Endothelial cell of umbilical vein (primary cell): Measurements from ENCODE around the gene GPATCH11. TPM values are rescaled to one million over a fixed set of nuclear protein-coding genes. Genes with fewer than 3 reads are reported as not detected.

Experiments used
- BruUV-seq: library from RNA; stranded (reverse); fragments of 400-500 nt; replicated peaks from 2 replicates; lab custom pipeline; 2021; lab: Mats Ljungman, UMichigan
- CTCF ChIA-PET: fragments of 300-600, 350-600 bp; sonication (Branson Sonifier 250); formaldehyde crosslinking; loops from one replicate; lab custom pipeline; 2021; ENCODE audit warnings: antibody characterized with exemption, inconsistent platforms; lab: Charles Lee
- POLR2A ChIA-PET: fragments of 300-600, 350-600 bp; sonication (Branson Sonifier 250); formaldehyde crosslinking; loops from one replicate; lab custom pipeline; 2021; ENCODE audit warnings: antibody characterized with exemption, inconsistent platforms; lab: Charles Lee
- DNase-seq: peaks from one replicate; pipeline ENCODE4 v3.0.0-alpha.2; 2011; ENCODE audit warnings: low read depth, low spot score
- FAIRE-seq: peaks from 2 replicates; lab custom pipeline; 2011; peaks lifted over from hg19 to GRCh38; lab: Jason Lieb, UNC
- H2AFZ ChIP-seq: 2 replicates; pipeline ENCODE4 v1.6.0; 2012; ENCODE audit warnings: low read depth, low read length, control low read depth, inconsistent platforms
- H3K27ac ChIP-seq: 2 replicates; pipeline ENCODE4 v1.5.1; 2011; ENCODE audit warnings: low read depth, mild to moderate bottlenecking, control low read depth, low read length, moderate library complexity; ENCODE audit not compliant: insufficient read depth
- H3K27me3 ChIP-seq, 2 experiments: 2 replicates each; pipeline versions ENCODE4 v1.6.0 to v1.6.1; 2011; ENCODE audit warnings: low read length in 2 of 2, mixed read lengths in 1 of 2; ENCODE audit not compliant: control insufficient read depth in 2 of 2, insufficient read depth in 2 of 2
- H3K36me3 ChIP-seq, 2 experiments: 2 replicates in 1 of 2; 3 replicates in 1 of 2; pipeline ENCODE4 v1.5.1; 2011; ENCODE audit warnings: low read length in 2 of 2, mild to moderate bottlenecking in 1 of 2, moderate library complexity in 1 of 2; ENCODE audit not compliant: control insufficient read depth in 2 of 2, insufficient read depth in 2 of 2; ENCODE audit errors: extremely low read depth in 1 of 2
- H3K4me1 ChIP-seq: 3 replicates; pipeline ENCODE4 v1.5.1; 2011; ENCODE audit warnings: mild to moderate bottlenecking, low read length; ENCODE audit not compliant: control insufficient read depth, insufficient read depth; ENCODE audit errors: extremely low read depth
- H3K4me2 ChIP-seq: 2 replicates; pipeline ENCODE4 v1.6.1; 2011; ENCODE audit warnings: low read length, control low read depth, mixed read lengths; ENCODE audit not compliant: insufficient read depth
- H3K4me3 ChIP-seq, 3 experiments: fragments of 200-600 bp in 1 of 3; sonication (generic), shearing (Covaris generic) in 1 of 3; replicated peaks in 1 of 3; 2 replicates each; pipeline ENCODE4 v1.5.1; 2011 to 2016; ENCODE audit warnings: control low read depth in 3 of 3, low read length in 3 of 3, mild to moderate bottlenecking in 2 of 3, inconsistent platforms in 1 of 3, low read depth in 1 of 3, moderate library complexity in 1 of 3; ENCODE audit not compliant: insufficient read depth in 1 of 3
- H3K79me2 ChIP-seq: 2 replicates; pipeline ENCODE4 v1.6.0; 2012; ENCODE audit warnings: low read length, inconsistent platforms; ENCODE audit not compliant: control insufficient read depth, insufficient read depth
- H3K9ac ChIP-seq: replicated peaks from 2 replicates; pipeline ENCODE3; 2011; ENCODE audit warnings: low read length, control low read depth; ENCODE audit not compliant: insufficient read depth; ENCODE audit errors: extremely low read depth
- H3K9me1 ChIP-seq: replicated peaks from 3 replicates; pipeline ENCODE4 v1.6.0; 2011; ENCODE audit warnings: mild to moderate bottlenecking, low read length; ENCODE audit not compliant: control insufficient read depth, insufficient read depth; ENCODE audit errors: extremely low read depth
- H3K9me3 ChIP-seq: replicated peaks from 2 replicates; pipeline ENCODE4 v1.5.1; 2012; ENCODE audit warnings: low read length, inconsistent platforms; ENCODE audit not compliant: control insufficient read depth, insufficient read depth
- H4K20me1 ChIP-seq: replicated peaks from 2 replicates; pipeline ENCODE3; 2011; ENCODE audit warnings: mild to moderate bottlenecking, low read length; ENCODE audit not compliant: control insufficient read depth, insufficient read depth; ENCODE audit errors: extremely low read depth
- FOS ChIP-seq: IDR thresholded peaks from 2 replicates; pipeline ENCODE4 v1.6.1; 2011; ENCODE audit warnings: mild to moderate bottlenecking, low read length, moderate library complexity, borderline replicate concordance; ENCODE audit not compliant: insufficient read depth
- GATA2 ChIP-seq: IDR thresholded peaks from 2 replicates; pipeline ENCODE4 v1.7.0; 2011; ENCODE audit warnings: low read depth, mild to moderate bottlenecking, moderate library complexity, mixed read lengths, low read length; ENCODE audit not compliant: insufficient read length, insufficient read depth
- JUN ChIP-seq: IDR thresholded peaks from 2 replicates; pipeline ENCODE4 v1.6.1; 2011; ENCODE audit warnings: borderline replicate concordance, low read depth; ENCODE audit not compliant: insufficient read length, insufficient read depth
- MYC ChIP-seq: IDR thresholded peaks from one replicate; pipeline ENCODE4 v1.6.1; 2011; ENCODE audit warnings: mild to moderate bottlenecking, low read depth, low read length
- dilution Hi-C: fragments of 300-500 bp; cut with MboI; formaldehyde crosslinking; loops from one replicate; pipeline ENCODE4 v1.15.0; 2019; ENCODE audit warnings: low sequenced_read_pairs; ENCODE audit not compliant: extremely low pct_ligation_motif_present
- intact Hi-C: fragments of 100-400 bp; cut with micrococcal nuclease; formaldehyde crosslinking; loops from one replicate; pipeline ENCODE4 v1.10.0; 2022
- polyA plus RNA-seq, 4 experiments: library from polyadenylated mRNA; depleted of rRNA in 3 of 4; stranded (reverse) in 3 of 4; unstranded in 1 of 4; fragments of >200 nt; gene quantifications; 2 replicates each; pipeline versions ENCODE4 v1.2.1 to v1.2.3, GENCODE V29; 2011 to 2012; ENCODE audit warnings: missing spikeins in 1 of 4
- total RNA-seq: library from RNA; stranded (reverse); gene quantifications from 2 replicates; pipeline ENCODE4 v1.2.3, GENCODE V29; 2021
- TF ChIP-seq, protein P1 (sequence below), 2 donors: IDR thresholded peaks; 1 replicate in 1 of 2; 2 replicates in 1 of 2; pipeline ENCODE4 v1.5.1; 2011; ENCODE audit warnings: low read length in 2 of 2, mild to moderate bottlenecking in 2 of 2, moderate library complexity in 2 of 2, control low read depth in 1 of 2, inconsistent platforms in 1 of 2, low read depth in 1 of 2; ENCODE audit not compliant: insufficient read depth in 1 of 2; ENCODE audit errors: extremely low read depth in 1 of 2
- TF ChIP-seq, protein P2 (sequence below): IDR thresholded peaks from 2 replicates; pipeline ENCODE4 v1.6.1; 2011; ENCODE audit not compliant: insufficient read depth, insufficient read length

Gene GPATCH11
- total and polyA plus RNA-seq, 2 donors (not counting 3 experiments of a cell fraction or from before 2014, with no cell fraction given): 2.1 to 10.2 TPM

DNA sequence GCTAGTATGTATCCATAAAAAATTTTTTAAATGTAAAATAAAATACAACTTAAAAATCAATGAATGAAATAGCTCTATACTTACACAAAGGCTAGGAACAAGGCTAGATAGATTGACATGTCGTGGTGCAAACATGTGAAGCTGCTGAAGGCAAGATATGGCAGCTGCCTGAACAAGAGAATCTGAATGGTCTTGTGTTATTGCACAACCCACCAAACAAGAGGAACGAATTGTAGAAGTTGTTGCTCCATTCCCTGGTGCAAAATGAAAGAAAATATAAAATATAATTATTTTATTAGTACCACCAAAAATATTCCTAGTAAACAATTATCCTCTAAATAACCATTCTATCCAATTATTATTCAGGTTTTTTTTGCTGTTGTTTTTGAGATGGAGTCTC is 46.5 kb upstream of the GPATCH11 start:
- intact Hi-C loops (no loop called here), dilution Hi-C loops (no loop called here)
- Histone ChIP-seq H3K4me1 (no peaks in the 10 kb centered on the region), H3K79me2 (no peaks in the 10 kb centered on the region), H3K36me3 (peaks cover 0 to 5% of the 10 kb centered on the region in 2 experiments), H3K4me2 (no peak overlapping the region), H3K9me3 (no peaks in the 10 kb centered on the region), H3K4me3 (no peak overlapping the region), H2AFZ (no peak overlapping the region), H4K20me1 (no peaks in the 10 kb centered on the region), H3K27me3 (no peaks in the 10 kb centered on the region), H3K27ac (no peak overlapping the region), H3K9ac (no peak overlapping the region), H3K9me1 (no peaks in the 10 kb centered on the region)
- POLR2A ChIA-PET: no interaction called here
- no peak for FAIRE-seq
- TF ChIP-seq GATA2: no peak
- no peak for TF ChIP-seq MYC
- no peak for TF ChIP-seq FOS
- no peak for TF ChIP-seq JUN
- TF ChIP-seq, protein P1, sequence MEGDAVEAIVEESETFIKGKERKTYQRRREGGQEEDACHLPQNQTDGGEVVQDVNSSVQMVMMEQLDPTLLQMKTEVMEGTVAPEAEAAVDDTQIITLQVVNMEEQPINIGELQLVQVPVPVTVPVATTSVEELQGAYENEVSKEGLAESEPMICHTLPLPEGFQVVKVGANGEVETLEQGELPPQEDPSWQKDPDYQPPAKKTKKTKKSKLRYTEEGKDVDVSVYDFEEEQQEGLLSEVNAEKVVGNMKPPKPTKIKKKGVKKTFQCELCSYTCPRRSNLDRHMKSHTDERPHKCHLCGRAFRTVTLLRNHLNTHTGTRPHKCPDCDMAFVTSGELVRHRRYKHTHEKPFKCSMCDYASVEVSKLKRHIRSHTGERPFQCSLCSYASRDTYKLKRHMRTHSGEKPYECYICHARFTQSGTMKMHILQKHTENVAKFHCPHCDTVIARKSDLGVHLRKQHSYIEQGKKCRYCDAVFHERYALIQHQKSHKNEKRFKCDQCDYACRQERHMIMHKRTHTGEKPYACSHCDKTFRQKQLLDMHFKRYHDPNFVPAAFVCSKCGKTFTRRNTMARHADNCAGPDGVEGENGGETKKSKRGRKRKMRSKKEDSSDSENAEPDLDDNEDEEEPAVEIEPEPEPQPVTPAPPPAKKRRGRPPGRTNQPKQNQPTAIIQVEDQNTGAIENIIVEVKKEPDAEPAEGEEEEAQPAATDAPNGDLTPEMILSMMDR (IDR thresholded peaks at IDR 0.05; ENCODE audit: extremely low read depth in 1 of 2, insufficient read depth in 1 of 2, low read depth in 1 of 2, low read length in 2 of 2): no peak
- TF ChIP-seq, protein P2, sequence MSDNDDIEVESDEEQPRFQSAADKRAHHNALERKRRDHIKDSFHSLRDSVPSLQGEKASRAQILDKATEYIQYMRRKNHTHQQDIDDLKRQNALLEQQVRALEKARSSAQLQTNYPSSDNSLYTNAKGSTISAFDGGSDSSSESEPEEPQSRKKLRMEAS: no peak
- CTCF ChIA-PET: no interaction called here
- no peak for DNase-seq
- no TSS peak for BruUV-seq
